Mesodermal cell (in vitro differentiated cells): Measurements from ENCODE around the gene C4orf51. TPM values are rescaled to one million over a fixed set of nuclear protein-coding genes. Genes with fewer than 3 reads are reported as not detected.
"Not testable (repeated sequence)": the region's sequence is repeated elsewhere in the genome, so short reads cannot be mapped to it uniquely, and the experiment has no call there.

Experiments
- H3K27ac ChIP-seq: 2 replicates; pipeline ENCODE4 v1.7.0; 2013; ENCODE audit warnings: mild to moderate bottlenecking, low read depth, low read length, moderate library complexity; ENCODE audit not compliant: severe bottlenecking
- H3K36me3 ChIP-seq: 2 replicates; pipeline ENCODE4 v1.7.1; 2013; ENCODE audit warnings: mild to moderate bottlenecking, low read length, moderate library complexity; ENCODE audit not compliant: control insufficient read depth, insufficient read depth
- H3K4me1 ChIP-seq: one replicate; pipeline ENCODE4 v1.7.1; 2013; ENCODE audit warnings: mild to moderate bottlenecking, low read length; ENCODE audit not compliant: insufficient read depth, control insufficient read depth, poor library complexity, severe bottlenecking
- H3K4me3 ChIP-seq: 2 replicates; pipeline ENCODE4 v1.7.0; 2013; ENCODE audit warnings: low read length, control low read depth, mild to moderate bottlenecking; ENCODE audit not compliant: insufficient read depth, poor library complexity, severe bottlenecking; ENCODE audit errors: extremely low read depth
- H3K9me3 ChIP-seq: 2 replicates; pipeline ENCODE4 v1.7.1; 2013; ENCODE audit warnings: mild to moderate bottlenecking, low read length, moderate library complexity; ENCODE audit not compliant: control insufficient read depth
- WGBS, 2 experiments: methylation state at CpG; one replicate each; pipeline ENCODE4 v1.1.5; 2013; ENCODE audit warnings: missing lambda C conversion rate in 2 of 2; ENCODE audit not compliant: insufficient coverage in 2 of 2; 5-methylcytosine and 5-hydroxymethylcytosine counted together
- polyA plus RNA-seq, 2 experiments: library from polyadenylated mRNA; stranded (reverse); fragments of 50-300 nt; gene quantifications; one replicate each; pipeline ENCODE4 v1.2.3, GENCODE V29; 2013

Gene C4orf51
- not detected for polyA plus RNA-seq (2013, experiment 1 of 2)
- polyA plus RNA-seq (2013, experiment 2 of 2), result not detected

GRCh38 chr4:145679991-145680455 is at the start of gene C4orf51:
Gene C4orf51 (plus strand): TSS chr4:145680146. CDS start chr4:145680204, 58 bp downstream.
- Histone ChIP-seq H3K27ac (peak within 1 kb of the TSS; percentile 97), H3K9me3 (peaks cover 9% of the 10 kb centered on the region), H3K4me3 (no peak within 1 kb of the TSS), H3K4me1 (peaks cover 11% of the 10 kb centered on the region), H3K36me3 (no peaks in the 10 kb centered on the region)
- WGBS, 2 experiments, result 81 to 86% methylated on average over 6 of the region's 6 CpGs

- H3K36me3 ChIP-seq, result peaks cover 7% of the 10 kb centered on the region
- no peaks in the 10 kb centered on the region for H3K9me3 ChIP-seq
- no peak overlapping the region for H3K27ac ChIP-seq
- WGBS, 2 experiments, result no CpG with 5 or more reads among the region's 1 CpG
- H3K4me3 ChIP-seq, result no peak overlapping the region
- H3K4me1 ChIP-seq, result no peaks in the 10 kb centered on the region
Measured at GRCh38 chr4:145635117-145635516, 44.8 kb upstream of the C4orf51 start.

GRCh38 chr4:145635630-145636029 is 44.3 kb upstream of the C4orf51 start:
- Histone ChIP-seq H3K27ac (no peak overlapping the region), H3K9me3 (no peaks in the 10 kb centered on the region), H3K4me3 (no peak overlapping the region), H3K36me3 (peaks cover 7% of the 10 kb centered on the region), H3K4me1 (no peaks in the 10 kb centered on the region)

DNA sequence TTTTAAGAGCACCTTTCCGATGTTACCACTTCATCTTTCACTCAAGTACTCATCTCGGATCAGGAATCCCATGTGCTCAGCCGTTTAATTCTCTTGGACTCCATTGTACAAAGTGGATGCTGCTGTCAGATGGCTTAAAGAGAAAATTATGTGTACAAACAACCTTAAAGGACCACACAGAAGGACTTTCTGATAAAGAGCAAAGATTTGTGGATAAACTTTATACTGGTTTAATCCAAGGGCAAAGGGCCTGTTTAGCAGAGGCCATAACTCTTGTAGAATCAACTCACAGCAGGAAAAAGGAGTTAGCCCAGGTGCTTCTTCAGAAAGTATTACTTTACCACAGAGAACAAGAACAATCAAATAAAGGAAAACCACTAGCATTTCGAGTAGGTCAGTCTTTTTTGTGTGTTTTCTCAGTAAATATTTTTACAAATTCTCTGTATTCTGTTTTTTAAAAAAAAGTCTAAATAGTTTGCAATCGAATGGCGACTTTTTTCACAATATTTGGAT is 40.7 kb upstream of the C4orf51 start:
- WGBS, 2 experiments, result 100% methylated on average over 1 of the region's 6 CpGs; no CpG with 5 or more reads in 1 of the 2 experiments
- Histone ChIP-seq H3K4me1 (no peaks in the 10 kb centered on the region), H3K36me3 (peaks cover 7% of the 10 kb centered on the region), H3K27ac (no peak overlapping the region), H3K9me3 (no peaks in the 10 kb centered on the region), H3K4me3 (no peak overlapping the region)

GRCh38 chr4:145640236-145640635 is 39.7 kb upstream of the C4orf51 start:
- not testable (repeated sequence) for H3K36me3 ChIP-seq, H3K27ac ChIP-seq, H3K4me1 ChIP-seq, H3K9me3 ChIP-seq, H3K4me3 ChIP-seq
- 92% methylated on average over 2 of the region's 2 CpGs; no CpG with 5 or more reads in 1 of the 2 experiments for WGBS, 2 experiments

DNA sequence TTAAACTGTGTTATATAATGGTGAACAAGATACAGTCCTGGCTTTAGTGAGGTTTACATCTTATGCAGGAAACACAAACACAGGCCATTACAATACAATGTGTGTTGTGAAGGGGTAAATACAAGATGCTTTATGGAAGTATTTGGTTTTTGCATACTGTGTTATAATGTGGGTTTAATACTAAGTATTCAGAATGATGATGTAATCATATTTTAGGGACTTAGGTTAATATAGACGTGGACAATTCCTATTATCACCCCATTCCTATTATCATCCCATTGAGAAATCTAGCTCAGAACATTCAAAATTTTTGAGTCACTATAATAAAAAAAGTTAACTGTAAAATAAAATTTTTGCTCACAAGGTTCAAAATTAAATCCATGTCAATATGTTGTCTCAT is 36.7 kb upstream of the C4orf51 start:
- H3K4me3 ChIP-seq, result no peak overlapping the region
- no CpG with 5 or more reads among the region's 1 CpG for WGBS, 2 experiments
- no peaks in the 10 kb centered on the region for H3K4me1 ChIP-seq
- no peaks in the 10 kb centered on the region for H3K9me3 ChIP-seq
- no peak overlapping the region for H3K27ac ChIP-seq
- H3K36me3 ChIP-seq, result peaks cover 7% of the 10 kb centered on the region

- Histone ChIP-seq H3K4me1 (no peaks in the 10 kb centered on the region), H3K27ac (no peak overlapping the region), H3K9me3 (no peaks in the 10 kb centered on the region), H3K36me3 (no peaks in the 10 kb centered on the region), H3K4me3 (no peak overlapping the region)
- WGBS, 2 experiments, result 80 to 83% methylated on average over 1 to 3 of the region's 3 CpGs
Measured at GRCh38 chr4:145644699-145645098, 35.2 kb upstream of the C4orf51 start.

GRCh38 chr4:145656156-145656555 is 23.8 kb upstream of the C4orf51 start:
- no peaks in the 10 kb centered on the region for H3K4me1 ChIP-seq
- no peak overlapping the region for H3K27ac ChIP-seq
- no peak overlapping the region for H3K4me3 ChIP-seq
- no CpG with 5 or more reads among the region's 1 CpG for WGBS, 2 experiments
- H3K36me3 ChIP-seq, result peaks cover 2% of the 10 kb centered on the region
- peaks cover 5% of the 10 kb centered on the region for H3K9me3 ChIP-seq

DNA sequence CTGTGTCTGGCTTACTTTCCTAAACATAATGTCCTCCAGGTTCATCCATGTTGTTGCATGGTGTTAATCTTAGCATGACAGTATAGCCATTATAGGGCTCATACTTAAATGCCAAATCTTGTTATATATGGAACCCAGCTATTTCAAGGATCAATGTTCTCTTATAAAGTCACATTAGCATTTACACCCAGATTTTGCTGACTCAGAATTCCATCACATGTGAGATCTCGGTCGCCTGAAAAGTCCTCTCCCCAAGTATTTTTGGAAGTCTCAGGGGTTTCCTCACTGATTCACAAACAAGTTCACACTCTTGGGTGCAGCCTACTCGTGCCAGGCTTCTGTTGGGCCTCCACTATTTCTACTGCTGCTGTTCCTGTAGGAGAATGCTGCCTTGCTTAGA is 19.9 kb upstream of the C4orf51 start:
- H3K4me3 ChIP-seq, result no peak overlapping the region
- no peak overlapping the region for H3K27ac ChIP-seq
- no peaks in the 10 kb centered on the region for H3K4me1 ChIP-seq
- no peaks in the 10 kb centered on the region for H3K36me3 ChIP-seq
- 89 to 96% methylated on average over 3 of the region's 3 CpGs for WGBS, 2 experiments
- H3K9me3 ChIP-seq, result no peaks in the 10 kb centered on the region

DNA sequence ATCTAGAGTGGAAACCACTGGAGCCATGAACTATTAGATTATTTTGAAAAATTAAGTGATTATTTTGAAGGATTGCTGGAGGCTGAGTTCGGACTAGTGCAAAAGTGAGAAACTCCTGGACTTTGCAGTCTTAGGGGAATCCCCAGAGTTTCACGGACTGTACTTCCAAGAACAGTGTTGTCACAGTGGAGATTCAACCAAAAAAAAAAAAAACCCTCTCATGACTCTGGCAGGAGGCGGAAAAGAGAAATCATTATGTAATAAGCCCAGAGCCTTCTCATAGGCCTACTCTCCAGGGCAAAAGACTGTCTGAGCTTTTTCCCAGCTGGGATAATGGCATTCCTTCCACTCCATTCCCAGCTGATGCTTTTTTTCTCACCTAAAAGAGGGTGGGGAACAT is 16.8 kb upstream of the C4orf51 start:
- H3K4me1 ChIP-seq, result no peaks in the 10 kb centered on the region
- no peaks in the 10 kb centered on the region for H3K9me3 ChIP-seq
- H3K4me3 ChIP-seq, result no peak overlapping the region
- 90 to 100% methylated on average over 1 to 2 of the region's 3 CpGs for WGBS, 2 experiments
- no peak overlapping the region for H3K27ac ChIP-seq
- H3K36me3 ChIP-seq, result no peaks in the 10 kb centered on the region

- no peak overlapping the region for H3K4me3 ChIP-seq
- no peaks in the 10 kb centered on the region for H3K9me3 ChIP-seq
- WGBS, 2 experiments, result 67% methylated on average over 1 of the region's 1 CpG; no CpG with 5 or more reads in 1 of the 2 experiments
- no peaks in the 10 kb centered on the region for H3K4me1 ChIP-seq
- no peak overlapping the region for H3K27ac ChIP-seq
- no peaks in the 10 kb centered on the region for H3K36me3 ChIP-seq
Measured at GRCh38 chr4:145665773-145666172, 14.2 kb upstream of the C4orf51 start.
